GM12892 (cell line): ENCODE data around the gene MCAT.

Experiments
- DNase-seq: peaks from one replicate; pipeline ENCODE4 v3.0.0; 2011; ENCODE audit not compliant: insufficient read length
- FAIRE-seq: peaks from 2 replicates; lab custom pipeline; 2011; peaks lifted over from hg19 to GRCh38; lab: Jason Lieb, UNC
- POLR2A ChIP-seq: IDR thresholded peaks from 2 replicates; pipeline ENCODE4 v1.6.1; 2011; ENCODE audit warnings: low read depth, low read length, control low read depth
- POLR2AphosphoS5 ChIP-seq: IDR thresholded peaks from 2 replicates; pipeline ENCODE4 v1.6.1; 2011; ENCODE audit warnings: low read depth, low read length, control low read depth
- TAF1 ChIP-seq: IDR thresholded peaks from 2 replicates; pipeline ENCODE4 v1.6.1; 2011; ENCODE audit warnings: low read depth, mild to moderate bottlenecking, control low read depth, low read length, borderline replicate concordance

Gene MCAT

GRCh38 chr22:43098356-43098755 is 44.8 kb downstream of the MCAT start:
- FAIRE-seq (no peak), DNase-seq (no peak)
- TF ChIP-seq POLR2AphosphoS5 (no peak), TAF1 (no peak), POLR2A (no peak)

- FAIRE-seq = no peak
- no peak for DNase-seq
- TF ChIP-seq TAF1 = no peak
- no peak for TF ChIP-seq POLR2AphosphoS5
- TF ChIP-seq POLR2A = no peak
Measured at GRCh38 chr22:43096420-43096819, 46.8 kb downstream of the MCAT start.

DNA sequence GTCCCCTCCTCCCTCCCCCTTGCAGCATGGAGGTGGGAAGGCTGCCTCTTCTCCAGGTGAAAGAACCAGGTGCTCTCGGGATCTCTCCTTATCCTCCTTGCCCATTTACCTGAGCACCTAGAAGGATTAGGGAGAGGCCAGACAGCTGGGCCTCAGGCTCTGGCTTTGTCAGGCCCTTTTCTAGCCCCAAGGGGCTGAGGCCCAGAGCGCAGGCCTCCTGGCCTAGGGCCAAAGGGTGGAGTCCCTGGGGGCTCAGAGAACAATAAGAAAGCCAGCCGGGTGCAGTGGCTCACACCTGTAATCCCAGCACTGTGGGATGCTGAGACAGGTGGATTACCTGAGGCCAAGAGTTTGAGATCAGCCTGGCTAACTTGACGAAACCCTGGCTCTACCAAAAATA is 48.6 kb downstream of the MCAT start:
- TF ChIP-seq TAF1 (no peak), POLR2AphosphoS5 (no peak), POLR2A (no peak)
- no peak for DNase-seq
- no peak for FAIRE-seq

- DNase-seq = no peak
- peak; percentile 63 for FAIRE-seq
- TF ChIP-seq POLR2AphosphoS5 (no peak), POLR2A (no peak), TAF1 (no peak)
Measured at GRCh38 chr22:43094085-43094484, 49.1 kb downstream of the MCAT start.

DNA sequence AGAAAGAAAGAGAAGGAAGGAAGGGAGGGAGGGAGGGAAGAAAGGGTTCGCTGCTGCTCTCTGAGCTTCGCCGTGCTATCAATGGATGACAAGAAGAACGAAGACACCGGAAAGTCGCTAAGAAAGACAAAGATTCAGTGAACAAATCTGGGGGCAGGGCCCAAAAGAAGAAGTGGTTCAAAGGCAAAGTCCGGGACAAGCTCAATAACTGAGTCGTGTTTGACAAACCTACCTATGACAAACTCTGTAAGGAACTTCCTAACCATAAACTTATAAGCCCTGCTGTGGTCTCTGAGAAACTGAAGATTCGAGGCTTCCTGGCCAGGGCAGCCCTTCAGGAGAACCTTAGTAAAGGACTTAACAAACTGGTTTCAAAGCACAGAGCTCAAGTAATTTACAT is 51.1 kb downstream of the MCAT start:
- TF ChIP-seq TAF1 (no peak), POLR2A (no peak), POLR2AphosphoS5 (no peak)
- no peak for DNase-seq
- no peak for FAIRE-seq

GRCh38 chr22:43090130-43090789 is 52.9 kb downstream of the MCAT start:
- TF ChIP-seq POLR2A = no peak
- no peak for TF ChIP-seq TAF1
- TF ChIP-seq POLR2AphosphoS5 = no peak
- DNase-seq (peak; percentile 51), FAIRE-seq (peak; percentile 91)

DNA sequence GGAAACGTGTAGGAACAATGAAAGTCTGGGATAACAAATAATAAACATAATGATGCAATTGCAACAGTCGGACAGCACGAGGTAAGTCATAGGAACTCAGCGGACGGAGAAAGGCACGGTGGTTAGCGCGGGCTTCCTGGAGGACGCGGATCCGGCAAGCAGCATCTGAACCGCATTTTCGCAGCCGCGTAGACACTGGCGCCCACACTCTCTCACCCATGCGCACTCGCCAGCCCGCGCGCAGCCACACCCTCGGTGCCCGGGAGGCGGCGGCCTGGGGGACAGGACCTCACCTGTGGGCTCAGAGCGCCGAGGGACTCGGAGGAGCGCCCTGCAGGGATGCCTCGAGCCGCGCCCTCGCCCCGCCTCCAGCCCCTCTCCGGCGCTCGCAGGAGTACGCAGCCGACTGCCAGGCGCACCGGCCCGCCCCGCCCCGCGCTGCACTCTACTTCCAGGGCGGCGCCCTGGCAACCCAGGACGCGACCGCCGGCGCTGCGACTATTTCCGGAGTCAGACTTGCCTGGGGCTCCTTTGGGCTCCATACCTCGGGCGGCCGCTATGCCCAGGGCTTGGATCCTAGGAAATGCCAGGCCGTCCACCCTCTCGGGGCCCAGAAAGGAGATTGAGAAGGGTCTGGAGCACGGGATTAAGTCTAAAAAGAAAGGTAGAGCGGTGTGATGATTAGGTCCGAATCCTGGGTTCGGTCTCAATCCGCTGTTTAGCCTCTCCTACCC is 54.0 kb downstream of the MCAT start, which contains the start of gene TTLL1:
Gene TTLL1, minus strand, starts transcription at position 408 of the 734 bp plus-strand sequence. CDS start 13,805 bp downstream, outside the sequence.
- peak; percentile 97 for DNase-seq
- TF ChIP-seq TAF1 (no peak), POLR2A (peak; percentile 51; the same call in 1 of the 2 replicates)
- FAIRE-seq = peak; percentile 95

GRCh38 chr22:43088627-43088983 is 54.6 kb downstream of the MCAT start:
- FAIRE-seq = no peak
- DNase-seq = no peak

DNA sequence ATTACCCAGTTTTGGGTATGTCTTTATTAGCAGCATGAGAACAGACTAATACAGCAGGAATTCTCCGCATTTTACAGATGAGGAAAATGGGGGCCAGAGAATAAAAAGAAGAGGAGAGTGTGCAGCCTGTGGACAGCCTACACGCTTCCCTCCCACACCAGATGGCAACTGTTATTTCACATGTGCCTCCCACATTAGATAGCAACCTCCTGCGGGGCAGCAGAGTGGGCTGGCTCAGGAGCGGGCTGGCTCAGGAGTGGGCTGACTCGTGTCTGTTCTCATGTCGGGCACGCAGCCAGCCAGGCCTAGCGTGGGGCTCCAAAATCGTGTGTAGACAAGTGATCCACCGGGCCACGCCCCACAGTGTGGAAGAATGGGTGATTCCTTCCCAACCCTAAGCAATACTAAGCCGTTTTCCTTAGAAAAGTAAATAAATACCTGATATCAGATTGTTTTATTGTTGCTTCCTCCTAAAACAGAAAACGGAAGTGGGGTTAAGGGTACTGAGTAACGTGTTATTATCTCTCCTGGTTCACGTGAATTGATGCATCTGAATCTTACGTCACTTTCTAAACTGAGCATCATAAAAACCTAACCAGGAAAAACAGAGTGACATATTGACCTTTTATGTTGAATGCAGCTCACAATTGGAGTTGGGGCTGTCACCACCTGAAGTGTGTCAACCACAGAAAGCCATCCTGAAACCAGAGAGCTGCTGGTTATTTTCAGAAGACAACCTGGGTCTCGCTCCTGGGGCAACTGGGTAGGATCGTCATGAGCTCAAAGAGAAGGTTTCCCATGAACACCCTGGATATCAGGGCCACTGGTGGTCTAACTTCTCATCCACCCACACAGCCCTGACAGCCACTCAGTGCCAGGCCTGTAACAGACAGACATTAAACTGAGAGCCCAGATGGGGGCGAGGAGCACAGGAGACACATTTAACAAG is 57.3 kb downstream of the MCAT start:
- FAIRE-seq (no peak), DNase-seq (no peak)
- TF ChIP-seq POLR2AphosphoS5 = no peak
- no peak for TF ChIP-seq TAF1
- TF ChIP-seq POLR2A = no peak

More at GRCh38 chr22:43088627-43088983, 54.6 kb downstream of the MCAT start:
- TF ChIP-seq POLR2AphosphoS5 (no peak), TAF1 (no peak), POLR2A (no peak)
